Panc1 (cell line): ENCODE results near the gene PAX2. TPM values are rescaled to one million over a fixed set of nuclear protein-coding genes. Genes with fewer than 3 reads are reported as not detected.

Experiments used
- ATAC-seq: fragments of 200-7000 bp; cut with Tn5 transposase; 2 replicates; pipeline ENCODE4 v1.9.1; 2020; ENCODE audit warnings: mild to moderate bottlenecking, moderate library complexity
- BruUV-seq: library from RNA; stranded (reverse); fragments of 400-500 nt; replicated peaks from 2 replicates; lab custom pipeline; 2021; lab: Mats Ljungman, UMichigan
- CTCF ChIA-PET: fragments of 300-600 bp; sonication (Branson Sonifier 250); formaldehyde crosslinking; loops from one replicate; lab custom pipeline; 2022; ENCODE audit warnings: antibody characterized with exemption; lab: Charles Lee
- POLR2A ChIA-PET: fragments of 300-600 bp; sonication (Branson Sonifier 250); formaldehyde crosslinking; loops from one replicate; lab custom pipeline; 2022; ENCODE audit warnings: antibody characterized with exemption; lab: Charles Lee
- DNase-seq: peaks from one replicate; pipeline ENCODE4 v3.0.0-alpha.2; 2010; ENCODE audit warnings: low read depth, low spot score
- H3K27ac ChIP-seq: 2 replicates; pipeline ENCODE4 v1.5.1; 2011; ENCODE audit warnings: mild to moderate bottlenecking, low read length, inconsistent platforms
- H3K27me3 ChIP-seq: fragments of 200-500 bp; sonication (Bioruptor generic); 2 replicates; pipeline ENCODE4 v1.6.0; 2014; ENCODE audit warnings: low read length, inconsistent platforms; ENCODE audit not compliant: control insufficient read depth, insufficient read depth
- H3K36me3 ChIP-seq: fragments of 200-500 bp; sonication (Bioruptor generic); 2 replicates; pipeline ENCODE4 v1.5.1; 2014; ENCODE audit warnings: inconsistent platforms, mild to moderate bottlenecking, low read length, moderate library complexity; ENCODE audit not compliant: control insufficient read depth, insufficient read depth
- H3K4me1 ChIP-seq: 2 replicates; pipeline ENCODE4 v1.5.1; 2011; ENCODE audit warnings: inconsistent platforms, mild to moderate bottlenecking, low read length, moderate library complexity; ENCODE audit not compliant: control insufficient read depth, insufficient read depth
- H3K4me3 ChIP-seq, 2 experiments: 2 replicates each; pipeline ENCODE4 v1.5.1; 2011 to 2012; ENCODE audit warnings: low read depth in 2 of 2, low read length in 2 of 2, mild to moderate bottlenecking in 2 of 2, inconsistent platforms in 1 of 2, moderate library complexity in 1 of 2
- H3K9me3 ChIP-seq: fragments of 200-500 bp; sonication (Bioruptor generic); 2 replicates; pipeline ENCODE4 v1.5.1; 2014; ENCODE audit warnings: low read depth, mild to moderate bottlenecking, inconsistent platforms, low read length, moderate library complexity; ENCODE audit not compliant: control insufficient read depth, insufficient read depth
- CTCF ChIP-seq: fragments of 450-650 bp; IDR thresholded peaks from 2 replicates; pipeline ENCODE4 v1.5.1; 2017; ENCODE audit warnings: mild to moderate bottlenecking
- POLR2AphosphoS5 ChIP-seq: IDR thresholded peaks from 2 replicates; pipeline ENCODE4 v1.6.1; 2012; ENCODE audit warnings: mild to moderate bottlenecking, low read depth, low read length, moderate library complexity
- SIN3A ChIP-seq: IDR thresholded peaks from 2 replicates; pipeline ENCODE4 v1.6.1; 2012; ENCODE audit warnings: low read depth, mild to moderate bottlenecking, low read length, moderate library complexity, borderline replicate concordance; ENCODE audit not compliant: insufficient read depth
- TCF7L2 ChIP-seq: IDR thresholded peaks from 2 replicates; pipeline ENCODE4 v1.6.1; 2011; ENCODE audit warnings: mild to moderate bottlenecking, low read depth, low read length, inconsistent platforms
- in situ Hi-C: cut with HindIII; loops from 2 replicates; pipeline ENCODE4 v1.10.0; 2016; ENCODE audit warnings: low sequenced_read_pairs, low pct_unique_long_range_greater_than_20kb
- intact Hi-C: fragments of 100-400 bp; cut with micrococcal nuclease; formaldehyde crosslinking; loops from one replicate; pipeline ENCODE4 v1.10.0; 2022; ENCODE audit not compliant: unreplicated experiment
- total RNA-seq: library from RNA; stranded (reverse); gene quantifications from one replicate; pipeline ENCODE4 v1.2.1, GENCODE V29; 2021; ENCODE audit not compliant: unreplicated experiment
- TF ChIP-seq, protein P1 (sequence below), 2 experiments: IDR thresholded peaks; 2 replicates each; pipeline ENCODE4 v1.6.1; 2011 to 2012; ENCODE audit warnings: low read depth in 2 of 2, control low read depth in 1 of 2, low read length in 1 of 2, mild to moderate bottlenecking in 1 of 2, moderate library complexity in 1 of 2; ENCODE audit not compliant: insufficient read depth in 1 of 2

The PAX2 gene
- total RNA-seq, 1 experiment from 2014 or later = 72.3 TPM

DNA sequence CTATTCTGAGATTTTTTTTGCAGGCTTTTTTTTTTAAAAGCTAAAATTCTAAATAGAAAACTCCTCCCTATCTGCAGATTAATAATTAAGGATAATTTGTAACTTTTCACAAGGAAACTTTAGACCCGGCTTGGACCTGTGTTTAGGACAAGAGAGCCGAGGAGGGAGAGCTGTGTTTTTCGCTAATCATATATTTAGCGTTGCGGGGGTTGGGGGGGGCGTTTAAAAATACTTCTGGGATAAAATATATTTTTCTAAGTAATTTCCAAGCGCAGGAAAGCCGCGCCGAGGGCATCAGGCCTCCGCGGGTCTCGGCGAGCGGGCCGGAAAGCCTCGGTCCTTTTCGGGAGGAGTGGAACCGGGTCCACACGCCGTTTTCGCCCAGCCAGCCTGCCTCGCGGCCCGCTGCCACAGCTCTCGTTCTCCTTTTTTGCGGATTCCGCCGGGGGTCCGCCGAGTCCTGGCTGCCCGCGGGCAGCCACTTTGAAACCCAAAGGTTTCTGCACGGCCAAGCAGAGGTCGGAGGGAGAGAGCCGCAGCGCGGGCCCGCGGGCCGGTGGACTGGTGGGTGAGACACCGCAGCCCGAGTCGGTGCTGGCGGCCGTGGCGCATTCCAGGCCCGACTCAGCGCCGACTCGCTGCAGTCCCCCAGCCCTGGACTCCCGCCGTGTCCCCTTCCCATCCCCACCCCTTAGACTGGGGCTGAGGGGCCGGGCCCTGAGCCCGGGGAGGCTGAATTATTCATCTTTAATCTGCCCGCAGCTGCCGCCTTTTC is 2.3 kb downstream of the PAX2 start:
- intact Hi-C loops = no loop called here
- ATAC-seq (no peak), DNase-seq (no peak)
- no peak overlapping the region for H3K27ac ChIP-seq
- in situ Hi-C loops = no loop called here
- H3K27me3 ChIP-seq = no peaks in the 10 kb centered on the region
- no peak for TF ChIP-seq TCF7L2
- TF ChIP-seq SIN3A = no peak
- no peak for TF ChIP-seq CTCF
- TF ChIP-seq, protein P1, sequence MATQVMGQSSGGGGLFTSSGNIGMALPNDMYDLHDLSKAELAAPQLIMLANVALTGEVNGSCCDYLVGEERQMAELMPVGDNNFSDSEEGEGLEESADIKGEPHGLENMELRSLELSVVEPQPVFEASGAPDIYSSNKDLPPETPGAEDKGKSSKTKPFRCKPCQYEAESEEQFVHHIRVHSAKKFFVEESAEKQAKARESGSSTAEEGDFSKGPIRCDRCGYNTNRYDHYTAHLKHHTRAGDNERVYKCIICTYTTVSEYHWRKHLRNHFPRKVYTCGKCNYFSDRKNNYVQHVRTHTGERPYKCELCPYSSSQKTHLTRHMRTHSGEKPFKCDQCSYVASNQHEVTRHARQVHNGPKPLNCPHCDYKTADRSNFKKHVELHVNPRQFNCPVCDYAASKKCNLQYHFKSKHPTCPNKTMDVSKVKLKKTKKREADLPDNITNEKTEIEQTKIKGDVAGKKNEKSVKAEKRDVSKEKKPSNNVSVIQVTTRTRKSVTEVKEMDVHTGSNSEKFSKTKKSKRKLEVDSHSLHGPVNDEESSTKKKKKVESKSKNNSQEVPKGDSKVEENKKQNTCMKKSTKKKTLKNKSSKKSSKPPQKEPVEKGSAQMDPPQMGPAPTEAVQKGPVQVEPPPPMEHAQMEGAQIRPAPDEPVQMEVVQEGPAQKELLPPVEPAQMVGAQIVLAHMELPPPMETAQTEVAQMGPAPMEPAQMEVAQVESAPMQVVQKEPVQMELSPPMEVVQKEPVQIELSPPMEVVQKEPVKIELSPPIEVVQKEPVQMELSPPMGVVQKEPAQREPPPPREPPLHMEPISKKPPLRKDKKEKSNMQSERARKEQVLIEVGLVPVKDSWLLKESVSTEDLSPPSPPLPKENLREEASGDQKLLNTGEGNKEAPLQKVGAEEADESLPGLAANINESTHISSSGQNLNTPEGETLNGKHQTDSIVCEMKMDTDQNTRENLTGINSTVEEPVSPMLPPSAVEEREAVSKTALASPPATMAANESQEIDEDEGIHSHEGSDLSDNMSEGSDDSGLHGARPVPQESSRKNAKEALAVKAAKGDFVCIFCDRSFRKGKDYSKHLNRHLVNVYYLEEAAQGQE (IDR thresholded peaks at IDR 0.05; ENCODE audit: insufficient read depth in 1 of 2, low read depth in 2 of 2, low read length in 1 of 2) = no peak
- no peak for TF ChIP-seq POLR2AphosphoS5
- H3K4me1 ChIP-seq = peaks cover 25% of the 10 kb centered on the region
- H3K36me3 ChIP-seq = no peaks in the 10 kb centered on the region
- BruUV-seq = no TSS peak
- CTCF ChIA-PET = interaction anchor here (0.7 kb wide), 2 partner anchors 126 to 127 kb away, joined by 3 to 18 read pairs; no protein-coding TSS in a partner anchor
- H3K4me3 ChIP-seq = no peak overlapping the region; a peak in 1 of 4 replicates
- POLR2A ChIA-PET = interaction anchor here (0.6 kb wide), 2 partner anchors 214 to 460 kb away, joined by 7 read pairs; no protein-coding TSS in a partner anchor
- H3K9me3 ChIP-seq = no peaks in the 10 kb centered on the region

- Histone ChIP-seq H3K36me3 (no peaks in the 10 kb centered on the region), H3K27ac (no peak overlapping the region), H3K4me3 (no peak overlapping the region), H3K9me3 (no peaks in the 10 kb centered on the region), H3K4me1 (peaks cover 17% of the 10 kb centered on the region), H3K27me3 (no peaks in the 10 kb centered on the region)
- TSS peak; percentile 78 for BruUV-seq
- DNase-seq (no peak), ATAC-seq (no peak)
- TF ChIP-seq, protein P1 (IDR thresholded peaks at IDR 0.05; ENCODE audit: insufficient read depth in 1 of 2, low read depth in 2 of 2, low read length in 1 of 2) = no peak
- no peak for TF ChIP-seq POLR2AphosphoS5
- TF ChIP-seq TCF7L2 = no peak
- TF ChIP-seq CTCF = no peak
- TF ChIP-seq SIN3A = no peak
- ChIA-PET CTCF (no interaction called here), POLR2A (no interaction called here)
- in situ Hi-C loops = no loop called here
- intact Hi-C loops = no loop called here
Observed at GRCh38 chr10:100748231-100749058, 3.1 kb downstream of the PAX2 start.
